ENCODE results near the gene HS3ST4. TPM values are rescaled to one million over a fixed set of nuclear protein-coding genes. Genes with fewer than 3 reads are reported as not detected.
A peak's percentile ranks its signal among the peaks of the same experiment; 100 is the strongest.

Gene HS3ST4
- total RNA-seq, 1 experiment from 2014 or later: not detected

DNA sequence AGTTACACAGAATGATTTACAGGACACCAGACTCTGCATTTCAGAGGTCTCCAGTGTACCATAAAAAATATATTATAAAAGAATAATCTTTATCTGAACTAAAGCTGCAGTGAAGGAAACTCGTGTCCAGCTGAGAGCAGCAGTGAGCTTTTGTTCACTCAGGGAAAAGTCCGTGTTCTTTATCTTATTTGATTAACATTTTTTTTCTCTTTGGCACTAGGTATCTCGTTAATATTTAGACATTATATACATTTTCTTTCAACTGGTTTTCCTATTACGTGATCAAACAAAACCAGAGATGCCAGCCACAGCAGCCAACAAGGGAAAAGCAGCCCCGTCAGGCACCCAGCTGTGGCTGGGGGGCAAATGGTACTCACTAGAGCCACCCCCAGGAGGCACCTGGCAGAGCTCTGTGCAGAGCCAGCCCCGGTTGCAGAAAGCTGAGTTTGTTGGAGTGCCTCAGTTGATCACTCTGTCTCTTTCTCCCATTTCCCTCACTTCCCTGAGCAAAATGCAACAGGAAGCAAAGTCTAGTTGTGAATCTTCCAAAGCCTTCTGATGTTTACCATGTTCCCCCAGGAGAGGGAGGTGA, 1.1 kb upstream of the HS3ST4 start:
- peaks cover 30% of the 10 kb centered on the region for H3K27me3 ChIP-seq (ENCODE audit: control insufficient read depth, insufficient read depth, low read length)
- BruUV-seq (replicated peaks): no TSS peak
- no peaks in the 10 kb centered on the region for H3K9me3 ChIP-seq (ENCODE audit: control insufficient read depth, insufficient read depth, low read depth, low read length)
- TF ChIP-seq, protein P1, sequence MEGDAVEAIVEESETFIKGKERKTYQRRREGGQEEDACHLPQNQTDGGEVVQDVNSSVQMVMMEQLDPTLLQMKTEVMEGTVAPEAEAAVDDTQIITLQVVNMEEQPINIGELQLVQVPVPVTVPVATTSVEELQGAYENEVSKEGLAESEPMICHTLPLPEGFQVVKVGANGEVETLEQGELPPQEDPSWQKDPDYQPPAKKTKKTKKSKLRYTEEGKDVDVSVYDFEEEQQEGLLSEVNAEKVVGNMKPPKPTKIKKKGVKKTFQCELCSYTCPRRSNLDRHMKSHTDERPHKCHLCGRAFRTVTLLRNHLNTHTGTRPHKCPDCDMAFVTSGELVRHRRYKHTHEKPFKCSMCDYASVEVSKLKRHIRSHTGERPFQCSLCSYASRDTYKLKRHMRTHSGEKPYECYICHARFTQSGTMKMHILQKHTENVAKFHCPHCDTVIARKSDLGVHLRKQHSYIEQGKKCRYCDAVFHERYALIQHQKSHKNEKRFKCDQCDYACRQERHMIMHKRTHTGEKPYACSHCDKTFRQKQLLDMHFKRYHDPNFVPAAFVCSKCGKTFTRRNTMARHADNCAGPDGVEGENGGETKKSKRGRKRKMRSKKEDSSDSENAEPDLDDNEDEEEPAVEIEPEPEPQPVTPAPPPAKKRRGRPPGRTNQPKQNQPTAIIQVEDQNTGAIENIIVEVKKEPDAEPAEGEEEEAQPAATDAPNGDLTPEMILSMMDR (IDR thresholded peaks at IDR 0.05): peak; percentile 5; the same call in 1 of the 2 replicates
- TF ChIP-seq TCF7L2 (IDR thresholded peaks at IDR 0.05; ENCODE audit: low read depth, low read length): no peak
- ChIA-PET POLR2A (no interaction called here), CTCF (interaction anchor here (0.6 to 1.1 kb wide), 3 partner anchors 11 to 1419 kb away, joined by 3 to 6 read pairs (median 3); no protein-coding TSS in a partner anchor)
- intact Hi-C loops (cut with micrococcal nuclease; ENCODE audit: unreplicated experiment) (no loop called here), in situ Hi-C loops (cut with HindIII; ENCODE audit: low pct_unique_long_range_greater_than_20kb, low sequenced_read_pairs) (no loop called here)
- no peak overlapping the region for H3K27ac ChIP-seq (ENCODE audit: low read length)
- no peak overlapping the region for H3K4me3 ChIP-seq (ENCODE audit: low read depth in 2 of 2, low read length in 2 of 2)
- no peak for ATAC-seq
- H3K36me3 ChIP-seq (ENCODE audit: control insufficient read depth, insufficient read depth, low read length): no peaks in the 10 kb centered on the region; the same call in 1 of the 2 replicates
- 0 out of 2 replicates have a peak, but pooled peaks cover 2% of the 10 kb centered on the region for H3K4me1 ChIP-seq (ENCODE audit: control insufficient read depth, insufficient read depth, low read length)
- DNase-seq (ENCODE audit: low read depth, low spot score): no peak

DNA sequence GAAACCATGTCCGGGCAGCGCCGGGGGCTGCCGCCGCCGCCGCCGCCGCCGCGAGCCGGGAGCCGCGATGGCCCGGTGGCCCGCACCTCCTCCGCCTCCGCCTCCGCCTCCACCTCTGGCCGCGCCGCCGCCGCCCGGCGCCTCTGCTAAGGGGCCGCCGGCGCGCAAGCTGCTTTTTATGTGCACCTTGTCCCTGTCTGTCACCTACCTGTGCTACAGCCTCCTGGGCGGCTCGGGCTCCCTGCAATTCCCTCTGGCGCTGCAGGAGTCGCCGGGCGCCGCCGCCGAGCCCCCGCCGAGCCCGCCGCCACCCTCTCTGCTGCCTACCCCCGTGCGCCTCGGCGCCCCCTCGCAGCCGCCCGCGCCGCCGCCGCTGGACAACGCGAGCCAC, 587 bp downstream of the HS3ST4 start:
- intact Hi-C loops (cut with micrococcal nuclease; ENCODE audit: unreplicated experiment) (no loop called here), in situ Hi-C loops (cut with HindIII; ENCODE audit: low pct_unique_long_range_greater_than_20kb, low sequenced_read_pairs) (no loop called here)
- Histone ChIP-seq H3K4me1 (ENCODE audit: control insufficient read depth, insufficient read depth, low read length) (0 out of 2 replicates have a peak, but pooled peaks cover 2% of the 10 kb centered on the region), H3K27ac (ENCODE audit: low read length) (no peak overlapping the region), H3K36me3 (ENCODE audit: control insufficient read depth, insufficient read depth, low read length) (no peaks in the 10 kb centered on the region; the same call in 1 of the 2 replicates), H3K27me3 (ENCODE audit: control insufficient read depth, insufficient read depth, low read length) (peaks cover 32% of the 10 kb centered on the region), H3K9me3 (ENCODE audit: control insufficient read depth, insufficient read depth, low read depth, low read length) (no peaks in the 10 kb centered on the region), H3K4me3 (ENCODE audit: low read depth in 2 of 2, low read length in 2 of 2) (no peak overlapping the region)
- no TSS peak for BruUV-seq (replicated peaks)
- TF ChIP-seq TCF7L2 (IDR thresholded peaks at IDR 0.05; ENCODE audit: low read depth, low read length) (no peak), POLR2AphosphoS5 (IDR thresholded peaks at IDR 0.05; ENCODE audit: low read depth, low read length) (no peak), SIN3A (IDR thresholded peaks at IDR 0.05; ENCODE audit: borderline replicate concordance, insufficient read depth, low read depth, low read length) (no peak)
- TF ChIP-seq, protein P2, sequence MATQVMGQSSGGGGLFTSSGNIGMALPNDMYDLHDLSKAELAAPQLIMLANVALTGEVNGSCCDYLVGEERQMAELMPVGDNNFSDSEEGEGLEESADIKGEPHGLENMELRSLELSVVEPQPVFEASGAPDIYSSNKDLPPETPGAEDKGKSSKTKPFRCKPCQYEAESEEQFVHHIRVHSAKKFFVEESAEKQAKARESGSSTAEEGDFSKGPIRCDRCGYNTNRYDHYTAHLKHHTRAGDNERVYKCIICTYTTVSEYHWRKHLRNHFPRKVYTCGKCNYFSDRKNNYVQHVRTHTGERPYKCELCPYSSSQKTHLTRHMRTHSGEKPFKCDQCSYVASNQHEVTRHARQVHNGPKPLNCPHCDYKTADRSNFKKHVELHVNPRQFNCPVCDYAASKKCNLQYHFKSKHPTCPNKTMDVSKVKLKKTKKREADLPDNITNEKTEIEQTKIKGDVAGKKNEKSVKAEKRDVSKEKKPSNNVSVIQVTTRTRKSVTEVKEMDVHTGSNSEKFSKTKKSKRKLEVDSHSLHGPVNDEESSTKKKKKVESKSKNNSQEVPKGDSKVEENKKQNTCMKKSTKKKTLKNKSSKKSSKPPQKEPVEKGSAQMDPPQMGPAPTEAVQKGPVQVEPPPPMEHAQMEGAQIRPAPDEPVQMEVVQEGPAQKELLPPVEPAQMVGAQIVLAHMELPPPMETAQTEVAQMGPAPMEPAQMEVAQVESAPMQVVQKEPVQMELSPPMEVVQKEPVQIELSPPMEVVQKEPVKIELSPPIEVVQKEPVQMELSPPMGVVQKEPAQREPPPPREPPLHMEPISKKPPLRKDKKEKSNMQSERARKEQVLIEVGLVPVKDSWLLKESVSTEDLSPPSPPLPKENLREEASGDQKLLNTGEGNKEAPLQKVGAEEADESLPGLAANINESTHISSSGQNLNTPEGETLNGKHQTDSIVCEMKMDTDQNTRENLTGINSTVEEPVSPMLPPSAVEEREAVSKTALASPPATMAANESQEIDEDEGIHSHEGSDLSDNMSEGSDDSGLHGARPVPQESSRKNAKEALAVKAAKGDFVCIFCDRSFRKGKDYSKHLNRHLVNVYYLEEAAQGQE (IDR thresholded peaks at IDR 0.05; ENCODE audit: insufficient read depth in 1 of 2, low read depth in 2 of 2, low read length in 1 of 2): no peak
- TF ChIP-seq, protein P1 (IDR thresholded peaks at IDR 0.05): no peak
- CTCF ChIA-PET: no interaction called here
- DNase-seq (ENCODE audit: low read depth, low spot score): no peak
- no peak for ATAC-seq
- POLR2A ChIA-PET: no interaction called here

Measured in Panc1 (cell line).